NCI-H1436 treated with DMSO at 0.1 percent for 48 hours (cell line): ENCODE results near the gene MACROH2A2.
"Not testable (repeated sequence)": the region's sequence is repeated elsewhere in the genome, so short reads cannot be mapped to it uniquely, and the experiment has no call there.

Experiments
- DNase-seq: peaks from one replicate; lab custom pipeline; 2025; lab: John Stamatoyannopoulos, UW

Gene MACROH2A2

GRCh38 chr10:70158113-70158512, 105.5 kb downstream of the MACROH2A2 start:
- no peak for DNase-seq

- not testable (repeated sequence) for DNase-seq
Observed at GRCh38 chr10:70159366-70159765, 106.7 kb downstream of the MACROH2A2 start.

- DNase-seq: no peak
Observed at GRCh38 chr10:70160798-70161197, 108.2 kb downstream of the MACROH2A2 start.
